HG03103 (cell line): ENCODE results near the gene S100A11.
"Not testable (repeated sequence)": the region's sequence is repeated elsewhere in the genome, so short reads cannot be mapped to it uniquely, and the experiment has no call there.

Experiments used
- ATAC-seq: cut with Tn5 transposase; IDR thresholded peaks from one replicate; pipeline ENCODE4 v1.9.1; 2021; ENCODE audit warnings: low read depth; ENCODE audit not compliant: unreplicated experiment

S100A11 gene

DNA sequence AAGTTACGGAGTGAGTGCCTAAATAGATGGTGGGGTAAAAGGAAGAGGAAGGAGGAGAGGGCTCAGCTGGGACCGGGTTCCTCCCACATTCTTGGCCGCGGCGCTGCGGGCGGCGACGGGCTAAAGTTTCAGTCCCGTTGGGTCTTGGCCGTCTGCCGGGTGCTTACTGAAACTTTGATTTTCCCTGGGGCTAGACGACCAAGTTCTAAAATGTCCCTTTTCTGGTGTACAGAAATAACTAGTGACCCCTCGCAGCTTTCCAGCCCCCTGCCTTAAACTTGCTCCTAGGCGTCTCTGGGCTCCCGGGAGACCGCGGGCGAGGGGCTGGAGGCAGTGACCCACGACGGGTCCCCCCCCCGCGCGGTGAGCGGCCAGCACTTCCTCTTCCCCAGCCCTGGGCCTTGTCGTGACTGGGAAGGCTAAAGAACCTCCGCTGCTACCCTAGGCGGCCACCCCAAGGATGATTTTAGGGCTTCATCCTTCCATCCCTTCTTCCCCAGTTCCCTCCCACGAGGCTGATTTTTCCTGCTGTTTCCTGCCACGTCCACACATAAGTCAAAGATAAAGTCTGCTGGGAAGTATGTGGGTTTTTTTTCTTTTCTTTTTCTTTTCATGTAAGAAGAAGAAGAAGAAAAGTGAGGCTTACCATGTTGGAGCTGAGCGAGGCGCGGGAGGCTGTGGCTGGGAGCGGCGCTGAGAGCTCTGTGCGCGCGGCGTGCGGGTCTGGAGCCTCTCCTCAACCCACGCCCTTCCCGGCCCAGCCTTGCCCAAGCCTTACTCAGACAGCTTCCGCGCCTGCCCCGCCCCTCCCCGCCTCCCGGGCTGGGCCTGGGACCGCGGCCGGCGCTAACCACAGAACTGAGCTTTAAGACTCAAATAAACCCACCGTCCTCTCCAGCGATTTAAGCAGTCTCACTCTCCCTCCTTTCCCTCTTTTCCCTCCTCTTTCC, at the start of gene S100A11:
Gene S100A11 (minus strand): TSS at position 738 of the 950 bp plus-strand sequence. CDS start 89 bp downstream, at position 649.
- no peak for ATAC-seq

DNA sequence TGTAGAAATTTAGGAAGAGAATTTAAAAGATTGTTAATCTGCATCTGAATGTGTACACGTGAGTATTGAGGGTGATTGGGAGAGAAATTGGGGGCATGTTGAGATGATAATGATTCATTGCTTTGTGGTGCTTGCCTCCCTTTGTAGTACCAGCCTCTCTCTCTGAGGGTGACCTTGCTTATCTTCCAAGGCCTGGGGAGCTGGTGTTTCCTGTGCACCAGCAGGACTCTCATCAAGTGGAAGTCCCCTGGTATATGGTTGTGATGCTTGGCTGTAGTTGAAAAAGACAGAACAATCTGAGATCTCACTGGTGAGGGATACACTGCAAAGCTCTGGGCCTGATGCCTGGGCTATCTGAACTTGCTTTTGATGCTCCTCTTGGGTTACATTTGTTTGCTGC, 48.0 kb upstream of the S100A11 start:
- no peak for ATAC-seq

DNA sequence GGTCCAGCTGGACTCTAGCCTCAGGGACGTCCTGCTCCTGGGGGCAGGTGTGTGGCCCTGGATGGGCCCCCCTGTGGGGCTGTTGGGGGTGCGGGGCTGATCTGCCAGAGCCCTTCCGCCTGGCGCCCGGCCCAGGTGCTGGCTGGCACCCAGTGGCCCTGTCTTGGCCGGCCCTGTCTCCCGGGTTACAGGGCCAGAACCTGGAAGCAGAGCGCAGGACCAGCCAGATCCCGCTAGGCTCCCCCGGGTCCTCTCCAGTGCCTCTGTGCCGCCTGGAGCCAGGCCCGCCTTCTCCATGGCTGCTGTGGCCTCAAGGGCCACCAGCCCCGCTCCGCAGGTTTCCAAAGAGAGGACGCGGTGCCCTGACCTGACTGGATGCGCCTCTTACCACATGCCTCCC, 44.2 kb upstream of the S100A11 start:
- not testable (repeated sequence) for ATAC-seq

GRCh38 chr1:152080494-152080893, 43.7 kb upstream of the S100A11 start:
- not testable (repeated sequence) for ATAC-seq

GRCh38 chr1:152078831-152079441, 42.1 kb upstream of the S100A11 start:
- no peak for ATAC-seq

DNA sequence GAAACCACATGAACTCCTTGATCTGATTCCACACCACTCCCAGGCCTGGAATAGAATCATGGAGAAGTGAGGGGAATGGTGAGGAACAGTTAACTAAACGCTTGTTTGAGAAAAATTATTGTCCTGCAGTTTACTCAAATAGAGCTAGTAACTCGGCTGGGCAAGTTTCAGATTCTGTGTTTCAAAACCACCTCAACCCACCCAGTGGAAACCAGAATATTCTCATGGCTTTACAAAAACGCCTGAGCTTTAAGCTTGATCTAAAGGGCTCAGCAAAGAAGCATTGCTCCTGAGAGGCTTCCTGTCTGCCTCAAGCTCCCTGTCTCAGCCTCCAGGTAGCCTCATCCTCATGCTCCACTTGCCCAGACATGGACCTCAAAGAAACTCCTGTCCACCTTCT, 35.5 kb upstream of the S100A11 start:
- ATAC-seq: no peak

GRCh38 chr1:152071123-152071522, 34.3 kb upstream of the S100A11 start:
- no peak for ATAC-seq

- ATAC-seq: no peak
These were observed 31.1 kb upstream of the S100A11 start for GRCh38 chr1:152067929-152068328.

- ATAC-seq: no peak
These were observed 30.3 kb upstream of the S100A11 start for GRCh38 chr1:152067150-152067549.

DNA sequence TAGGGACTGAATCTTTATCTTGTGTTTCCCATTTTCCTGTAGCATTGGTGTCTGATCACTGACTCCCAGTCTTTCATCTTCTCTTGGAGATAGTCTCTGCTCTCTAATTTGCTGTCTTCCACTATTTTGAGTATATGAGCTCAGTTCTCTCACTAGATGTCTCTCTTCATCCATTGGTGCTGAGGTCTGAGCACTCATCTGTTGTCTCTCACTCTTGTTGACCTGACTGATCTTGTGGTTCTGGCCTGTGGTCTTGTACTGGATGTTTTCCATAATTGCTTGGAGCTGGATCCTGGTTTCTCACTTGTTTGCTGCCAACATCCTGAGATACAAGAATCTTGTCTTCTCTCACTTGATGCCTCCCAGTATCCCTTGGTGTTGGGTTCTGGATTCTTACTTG, 25.1 kb upstream of the S100A11 start:
- no peak for ATAC-seq

GRCh38 chr1:152053375-152053774, 16.6 kb upstream of the S100A11 start:
- no peak for ATAC-seq

- ATAC-seq: no peak
These were observed 15.8 kb upstream of the S100A11 start for GRCh38 chr1:152052606-152053005.

GRCh38 chr1:152050886-152051675, 14.3 kb upstream of the S100A11 start:
- no peak for ATAC-seq

- ATAC-seq: no peak
These were observed 12.7 kb upstream of the S100A11 start for GRCh38 chr1:152049291-152050083.

GRCh38 chr1:152048416-152049009, 11.7 kb upstream of the S100A11 start:
- ATAC-seq: no peak

GRCh38 chr1:152047730-152048415, 11.1 kb upstream of the S100A11 start:
- peak; percentile 90 for ATAC-seq

GRCh38 chr1:152047413-152047729, 10.6 kb upstream of the S100A11 start:
- no peak for ATAC-seq

DNA sequence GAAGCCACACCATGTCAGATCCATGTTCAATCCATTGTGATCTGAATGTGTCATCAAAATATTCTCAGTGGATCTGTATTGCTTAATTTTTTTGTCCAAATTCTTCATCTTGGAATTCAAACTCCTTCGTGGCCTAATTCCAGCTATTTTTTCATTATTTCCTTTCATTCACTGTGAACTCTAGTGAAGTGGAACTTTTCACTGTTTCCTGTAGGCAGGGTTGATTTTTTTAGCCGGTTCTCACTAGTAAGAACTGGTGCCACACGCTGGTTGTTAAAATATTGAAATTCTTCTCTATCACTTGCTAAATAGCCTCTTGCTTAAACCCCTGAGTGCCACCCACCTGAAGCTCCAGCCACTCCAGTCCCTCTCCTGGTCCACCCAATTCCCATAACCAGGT, 7.6 kb upstream of the S100A11 start:
- no peak for ATAC-seq

- ATAC-seq: no peak
These were observed 7.1 kb upstream of the S100A11 start for GRCh38 chr1:152043870-152044269.
